ENCODE results near the gene KRTAP10-1.

Gene KRTAP10-1

GRCh38 chr21:44569861-44570517 lies 30.0 kb upstream of the KRTAP10-1 start:
- Histone ChIP-seq H3K4me2 (ENCODE audit: low read length) (no peak overlapping the region), H3K9me3 (ENCODE audit: low read length) (no peaks in the 10 kb centered on the region), H3K36me3 (ENCODE audit: insufficient read depth, low read length) (no peaks in the 10 kb centered on the region), H3K9me2 (ENCODE audit: low read depth, low read length) (no peaks in the 10 kb centered on the region), H4K20me1 (ENCODE audit: insufficient read depth, low read length) (no peaks in the 10 kb centered on the region), H3K27me3 (ENCODE audit: insufficient read depth, low read length) (peaks cover 8% of the 10 kb centered on the region; the same call in 1 of the 2 replicates), H3K27ac (ENCODE audit: low read depth, low read length, poor library complexity, severe bottlenecking) (no peak overlapping the region), H3K9ac (ENCODE audit: low read length) (no peak overlapping the region), H3F3A (ENCODE audit: insufficient read depth, low read length) (no peaks in the 10 kb centered on the region), H3K4me1 (ENCODE audit: insufficient read depth, low read length, severe bottlenecking) (no peaks in the 10 kb centered on the region), H3K4me3 (ENCODE audit: low read depth, low read length, poor library complexity, severe bottlenecking) (no peak overlapping the region), H2AFZ (ENCODE audit: low read length) (no peak overlapping the region), H3K79me2 (ENCODE audit: insufficient read depth, low read length) (no peaks in the 10 kb centered on the region)
- no peak for TF ChIP-seq CTCF (IDR thresholded peaks at IDR 0.05; ENCODE audit: low read length)
- no peak for TF ChIP-seq EZH2 (IDR thresholded peaks at IDR 0.05; ENCODE audit: borderline replicate concordance, low read length)

GRCh38 chr21:44568667-44569556 lies 28.9 kb upstream of the KRTAP10-1 start:
- Histone ChIP-seq H3K4me3 (ENCODE audit: low read depth, low read length, poor library complexity, severe bottlenecking) (no peak overlapping the region), H3K9me3 (ENCODE audit: low read length) (no peaks in the 10 kb centered on the region), H3F3A (ENCODE audit: insufficient read depth, low read length) (no peaks in the 10 kb centered on the region), H3K27me3 (ENCODE audit: insufficient read depth, low read length) (peaks cover 8% of the 10 kb centered on the region; the same call in 1 of the 2 replicates), H3K4me2 (ENCODE audit: low read length) (no peak overlapping the region), H3K79me2 (ENCODE audit: insufficient read depth, low read length) (no peaks in the 10 kb centered on the region), H3K27ac (ENCODE audit: low read depth, low read length, poor library complexity, severe bottlenecking) (no peak overlapping the region), H2AFZ (ENCODE audit: low read length) (no peak overlapping the region), H3K36me3 (ENCODE audit: insufficient read depth, low read length) (no peaks in the 10 kb centered on the region), H3K9ac (ENCODE audit: low read length) (no peak overlapping the region), H3K9me2 (ENCODE audit: low read depth, low read length) (no peaks in the 10 kb centered on the region), H3K4me1 (ENCODE audit: insufficient read depth, low read length, severe bottlenecking) (no peaks in the 10 kb centered on the region), H4K20me1 (ENCODE audit: insufficient read depth, low read length) (no peaks in the 10 kb centered on the region)
- TF ChIP-seq EZH2 (IDR thresholded peaks at IDR 0.05; ENCODE audit: borderline replicate concordance, low read length), result no peak
- TF ChIP-seq CTCF (IDR thresholded peaks at IDR 0.05; ENCODE audit: low read length), result no peak

- H3F3A ChIP-seq (ENCODE audit: insufficient read depth, low read length), result no peaks in the 10 kb centered on the region
- H3K9me2 ChIP-seq (ENCODE audit: low read depth, low read length), result no peaks in the 10 kb centered on the region
- no peaks in the 10 kb centered on the region for H3K4me1 ChIP-seq (ENCODE audit: insufficient read depth, low read length, severe bottlenecking)
- peaks cover 8% of the 10 kb centered on the region; the same call in 1 of the 2 replicates for H3K27me3 ChIP-seq (ENCODE audit: insufficient read depth, low read length)
- no peak overlapping the region for H3K4me3 ChIP-seq (ENCODE audit: low read depth, low read length, poor library complexity, severe bottlenecking)
- no peaks in the 10 kb centered on the region for H4K20me1 ChIP-seq (ENCODE audit: insufficient read depth, low read length)
- no peak overlapping the region for H3K4me2 ChIP-seq (ENCODE audit: low read length)
- TF ChIP-seq EZH2 (IDR thresholded peaks at IDR 0.05; ENCODE audit: borderline replicate concordance, low read length), result no peak
- TF ChIP-seq CTCF (IDR thresholded peaks at IDR 0.05; ENCODE audit: low read length), result no peak
- no peak overlapping the region for H3K27ac ChIP-seq (ENCODE audit: low read depth, low read length, poor library complexity, severe bottlenecking)
- H2AFZ ChIP-seq (ENCODE audit: low read length), result no peak overlapping the region
- H3K9ac ChIP-seq (ENCODE audit: low read length), result no peak overlapping the region
- no peaks in the 10 kb centered on the region for H3K36me3 ChIP-seq (ENCODE audit: insufficient read depth, low read length)
- no peaks in the 10 kb centered on the region for H3K9me3 ChIP-seq (ENCODE audit: low read length)
- no peaks in the 10 kb centered on the region for H3K79me2 ChIP-seq (ENCODE audit: insufficient read depth, low read length)
Measured at GRCh38 chr21:44568261-44568660, 28.3 kb upstream of the KRTAP10-1 start.

All from OCI-LY1 (cell line).